Measurements from ENCODE around the gene TRPV4. TPM values are rescaled to one million over a fixed set of nuclear protein-coding genes. Genes with fewer than 3 reads are reported as not detected.
"Not testable (repeated sequence)": the region's sequence is repeated elsewhere in the genome, so short reads cannot be mapped to it uniquely, and the experiment has no call there.

TRPV4 gene
- total RNA-seq, 1 donor from 2014 or later = 1.8 TPM

GRCh38 chr12:109860977-109861376 is 27.8 kb upstream of the TRPV4 start:
- DNase-seq (ENCODE audit: low read depth in 2 of 2) = no peak

- DNase-seq (ENCODE audit: low read depth in 2 of 2) = no peak
These were observed 25.6 kb upstream of the TRPV4 start for GRCh38 chr12:109858764-109859163.

DNA sequence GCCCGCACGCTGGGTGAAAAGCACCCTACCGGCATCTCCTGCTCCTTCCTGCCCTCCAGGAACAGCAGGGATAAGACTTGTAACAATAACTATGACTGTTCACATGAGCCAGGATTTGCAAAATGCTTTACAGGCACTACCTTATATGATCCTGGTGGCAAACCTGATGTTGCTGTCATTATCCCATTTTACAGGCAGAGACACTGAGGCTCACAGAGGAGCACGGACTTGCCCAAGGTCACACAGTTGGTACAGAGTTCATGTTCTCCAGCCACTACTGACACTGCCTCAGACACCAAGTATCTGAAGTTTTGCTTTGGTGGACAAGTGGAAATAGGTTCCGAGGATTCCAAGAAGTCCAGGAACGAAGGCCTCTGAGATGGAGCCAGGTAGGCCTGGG is 24.5 kb upstream of the TRPV4 start:
- DNase-seq (ENCODE audit: low read depth in 2 of 2) = no peak

DNA sequence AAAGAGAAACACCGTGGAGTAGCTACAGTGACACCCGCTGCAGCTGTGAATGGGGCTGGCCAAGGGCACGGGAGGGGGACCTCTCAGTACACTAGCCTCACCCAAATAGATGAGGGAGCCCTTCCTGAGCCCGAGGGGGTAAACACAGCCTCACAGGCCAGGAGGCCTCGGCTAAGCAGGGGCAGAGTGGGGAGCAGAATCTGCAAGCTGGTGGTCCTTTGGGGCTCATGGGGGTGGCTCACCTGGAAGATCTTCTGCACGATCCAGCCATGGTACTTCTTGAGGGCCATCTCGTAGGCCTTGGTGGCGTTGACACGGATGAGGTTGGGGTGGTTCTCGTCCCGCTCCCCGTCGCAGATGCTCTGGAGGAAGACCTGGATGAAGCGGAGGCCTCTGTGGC is 22.2 kb upstream of the TRPV4 start:
- DNase-seq (ENCODE audit: low read depth in 2 of 2) = no peak

DNA sequence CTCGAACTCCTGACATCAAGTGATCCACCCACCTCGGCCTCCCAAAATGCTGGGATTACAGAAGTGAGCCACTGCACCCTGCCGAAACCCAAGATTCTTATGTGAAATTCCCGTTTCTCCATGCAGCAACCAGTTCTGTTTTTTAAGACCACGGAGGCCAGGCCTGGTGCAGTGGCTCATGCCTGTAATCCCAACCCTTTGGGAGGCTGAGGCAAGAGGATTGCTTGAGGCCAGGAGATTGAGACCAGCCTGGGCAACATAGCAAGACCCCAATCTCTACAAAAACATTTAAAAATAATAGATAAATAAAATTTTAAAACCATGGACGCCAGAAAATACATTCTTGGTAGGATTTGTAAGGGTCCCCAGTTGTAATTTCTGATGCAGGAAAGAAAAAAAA is 17.3 kb upstream of the TRPV4 start:
- DNase-seq (ENCODE audit: low read depth in 2 of 2) = not testable (repeated sequence)

DNA sequence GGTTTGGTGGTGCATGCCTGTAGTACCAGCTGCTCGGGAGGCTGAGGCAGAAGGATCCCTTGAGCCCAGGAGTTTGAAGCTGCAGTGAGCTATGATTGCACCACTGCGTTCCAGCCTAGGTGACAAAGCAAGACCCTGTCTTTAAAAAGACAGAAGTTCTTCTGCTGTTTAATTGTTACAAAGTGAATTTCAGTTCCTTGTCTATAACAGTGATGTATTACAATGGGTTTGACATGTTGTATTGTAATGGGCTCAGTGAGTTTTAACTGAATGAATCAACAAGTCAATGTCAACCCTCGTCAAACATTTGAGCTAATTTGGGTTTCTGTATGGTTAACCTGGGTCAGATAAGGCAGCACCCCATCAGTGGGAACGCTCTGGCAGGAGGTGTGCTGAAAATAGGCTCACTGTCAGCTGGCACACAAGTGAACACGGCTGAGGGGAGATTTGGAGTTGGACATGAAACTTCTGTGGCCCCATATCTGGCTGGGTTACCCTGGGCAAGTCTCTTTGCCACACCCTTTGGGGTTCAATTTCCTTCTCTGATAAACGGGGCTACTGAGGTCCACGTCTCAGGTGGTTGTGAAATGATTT is 14.0 kb upstream of the TRPV4 start:
- DNase-seq (ENCODE audit: low read depth in 2 of 2) = no peak

DNA sequence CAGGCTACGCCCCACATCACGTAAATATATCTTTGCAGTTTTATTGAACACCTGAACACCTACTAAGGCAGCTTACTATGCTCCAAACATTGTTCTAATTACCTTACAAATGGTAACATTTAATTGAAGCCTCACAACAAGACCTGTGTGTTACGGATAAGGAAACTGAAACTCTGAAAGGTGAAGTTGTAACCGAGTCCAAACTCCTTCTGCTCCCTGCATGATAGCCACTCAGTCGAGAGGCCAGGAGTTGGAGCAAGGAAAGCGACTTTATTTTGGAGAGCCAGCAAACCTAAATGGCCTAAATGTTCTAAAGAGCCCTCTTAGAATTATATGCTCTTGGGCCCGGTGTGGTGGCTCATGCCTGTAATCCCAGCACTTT is 12.6 kb upstream of the TRPV4 start:
- DNase-seq (ENCODE audit: low read depth in 2 of 2) = no peak

- peak; percentile 80 to 86 for DNase-seq (ENCODE audit: low read depth in 2 of 2)
These were observed 12.0 kb upstream of the TRPV4 start for GRCh38 chr12:109844983-109845823.

GRCh38 chr12:109844091-109844490 is 10.9 kb upstream of the TRPV4 start:
- DNase-seq (ENCODE audit: low read depth in 2 of 2) = no peak

GRCh38 chr12:109842021-109842420 is 8.8 kb upstream of the TRPV4 start:
- no peak for DNase-seq (ENCODE audit: low read depth in 2 of 2)

GRCh38 chr12:109841356-109841755 is 8.2 kb upstream of the TRPV4 start:
- DNase-seq (ENCODE audit: low read depth in 2 of 2) = no peak

DNA sequence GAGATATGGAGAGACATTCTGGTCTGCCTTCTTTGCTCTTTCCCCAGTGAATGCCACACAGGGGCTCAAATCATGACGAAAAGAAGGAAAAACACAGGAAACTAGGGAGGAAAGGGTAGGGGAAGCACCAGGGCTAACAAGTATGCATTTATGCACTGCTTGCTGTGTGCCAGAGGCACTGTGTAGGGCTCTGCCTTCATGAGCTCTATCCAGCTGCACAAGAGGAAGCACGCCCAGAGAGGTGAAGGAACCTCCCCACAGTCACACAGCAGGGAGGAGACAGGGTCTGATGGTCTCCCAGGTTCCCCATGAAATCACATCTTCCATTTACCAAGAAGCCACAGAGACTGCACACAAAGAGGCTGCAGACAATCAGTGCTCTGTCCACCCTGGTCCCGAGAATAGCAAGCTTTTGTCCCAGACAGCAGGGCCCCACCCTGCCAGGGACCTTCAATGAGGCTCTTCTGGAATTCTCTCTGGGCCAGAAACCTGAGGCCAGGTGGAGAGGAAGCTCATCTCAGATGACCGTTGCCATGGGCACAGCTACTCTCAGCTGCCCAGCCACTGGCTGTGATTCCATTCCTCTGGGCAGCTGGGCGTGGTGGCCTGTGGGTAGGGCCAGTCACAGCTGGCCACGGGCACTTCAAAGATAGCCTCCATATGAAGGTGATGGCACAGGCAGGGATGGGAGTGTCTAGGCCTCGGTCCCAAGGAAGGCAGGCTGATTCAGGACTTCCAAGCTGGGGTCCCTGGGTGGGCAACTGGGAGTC is 7.3 kb upstream of the TRPV4 start:
- no peak for DNase-seq (ENCODE audit: low read depth in 2 of 2)

DNA sequence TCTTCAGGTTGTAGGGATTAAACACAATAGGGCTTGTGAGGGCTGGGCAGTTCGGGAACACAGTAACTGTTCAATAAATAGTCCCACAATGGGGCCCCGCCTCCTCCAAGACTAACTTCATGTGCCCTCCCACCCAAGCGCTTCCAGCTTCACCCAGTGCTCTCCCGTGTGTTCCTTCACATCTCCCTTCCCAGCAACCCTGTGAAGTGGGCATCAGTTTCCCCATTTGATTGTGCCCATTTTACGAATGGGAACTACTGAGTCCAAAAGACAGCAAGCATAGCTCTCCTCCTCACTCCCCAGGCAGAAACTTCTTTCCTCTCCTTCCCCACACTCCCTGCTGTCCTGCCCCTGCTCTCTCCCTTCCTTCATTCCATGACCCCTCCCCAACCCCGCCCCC is 6.2 kb upstream of the TRPV4 start:
- no peak for DNase-seq (ENCODE audit: low read depth in 2 of 2)

DNA sequence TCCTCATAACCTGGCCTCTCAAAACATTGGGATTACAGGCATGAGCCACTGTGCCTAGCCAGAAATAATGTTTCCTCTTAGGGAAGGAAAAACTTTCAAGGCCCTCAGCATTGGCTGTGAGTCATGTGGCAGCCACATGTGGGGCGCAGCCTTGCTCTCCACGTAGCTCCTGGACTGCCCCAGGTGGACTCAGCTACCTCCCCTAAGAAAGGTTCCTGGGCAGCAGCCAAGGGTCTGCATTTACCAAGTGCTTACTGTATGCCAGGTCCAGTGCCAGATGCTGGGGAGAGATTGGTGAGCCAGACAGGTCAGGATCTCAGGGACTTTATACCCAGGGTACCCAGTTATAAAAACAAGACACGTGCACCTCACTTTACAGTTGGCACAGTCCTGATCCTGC is 3.7 kb upstream of the TRPV4 start:
- DNase-seq (ENCODE audit: low read depth in 2 of 2) = peak in 1 of 2 donors; percentile 21

DNA sequence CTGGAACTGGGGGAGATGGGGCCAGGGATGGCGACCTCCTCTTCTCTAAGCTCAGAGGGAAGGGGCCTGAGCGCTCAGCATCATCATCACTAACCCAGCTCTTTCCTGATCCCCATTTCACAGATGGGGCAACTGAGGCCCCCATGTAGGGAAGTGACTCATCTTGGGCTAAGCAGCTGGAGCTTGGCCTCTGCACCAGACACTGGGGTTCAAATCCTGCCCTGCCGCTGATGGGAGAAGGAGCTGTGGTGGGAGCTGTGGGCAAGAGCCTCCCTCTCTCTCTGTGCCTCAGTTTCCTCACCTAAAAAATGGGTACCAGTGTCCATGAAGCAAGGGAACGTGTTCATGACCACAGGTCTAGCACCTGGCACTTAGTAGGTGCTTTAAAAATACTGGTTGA is 2.6 kb upstream of the TRPV4 start:
- DNase-seq (ENCODE audit: low read depth in 2 of 2) = no peak

DNA sequence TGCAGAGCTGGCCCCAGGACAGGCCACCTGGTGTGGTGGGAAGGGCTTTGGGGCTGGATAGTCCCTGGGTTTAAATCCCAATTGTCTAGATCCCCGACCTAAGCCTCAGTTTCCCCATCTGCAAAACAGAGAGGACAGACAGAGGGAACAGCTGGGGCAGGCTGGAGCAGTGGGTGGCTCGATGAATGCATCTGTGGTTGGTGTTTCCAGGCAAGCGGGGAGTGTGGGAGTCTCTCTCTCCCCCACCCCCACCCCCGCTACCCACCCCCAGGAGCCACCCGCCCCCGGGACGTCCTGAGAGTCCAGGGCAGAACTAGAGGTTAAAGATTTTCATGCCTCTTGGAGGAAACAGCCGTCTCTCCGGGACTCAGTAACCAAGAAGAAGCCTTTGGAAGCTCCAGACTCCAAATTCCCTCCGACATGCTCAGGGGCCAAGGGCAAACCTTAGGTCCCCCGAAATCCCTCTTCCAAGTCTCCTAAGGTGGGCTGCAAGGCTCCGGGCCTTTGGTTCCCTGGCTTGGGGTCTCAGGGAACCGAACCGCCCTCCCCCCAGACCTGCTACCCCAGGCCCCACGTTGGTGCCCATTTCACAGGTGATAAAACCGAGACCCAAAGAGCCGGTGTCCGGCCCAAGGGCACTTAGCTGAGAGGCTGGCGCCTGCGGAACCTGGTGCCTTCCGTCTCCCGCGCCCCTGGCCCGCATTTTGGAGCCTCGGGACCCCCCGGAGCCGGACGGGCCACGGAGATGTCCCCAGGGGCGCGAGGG is 474 bp downstream of the TRPV4 start:
- no peak for DNase-seq (ENCODE audit: low read depth in 2 of 2)

GRCh38 chr12:109831929-109832328 is 1.3 kb downstream of the TRPV4 start:
- no peak for DNase-seq (ENCODE audit: low read depth in 2 of 2)

DNA sequence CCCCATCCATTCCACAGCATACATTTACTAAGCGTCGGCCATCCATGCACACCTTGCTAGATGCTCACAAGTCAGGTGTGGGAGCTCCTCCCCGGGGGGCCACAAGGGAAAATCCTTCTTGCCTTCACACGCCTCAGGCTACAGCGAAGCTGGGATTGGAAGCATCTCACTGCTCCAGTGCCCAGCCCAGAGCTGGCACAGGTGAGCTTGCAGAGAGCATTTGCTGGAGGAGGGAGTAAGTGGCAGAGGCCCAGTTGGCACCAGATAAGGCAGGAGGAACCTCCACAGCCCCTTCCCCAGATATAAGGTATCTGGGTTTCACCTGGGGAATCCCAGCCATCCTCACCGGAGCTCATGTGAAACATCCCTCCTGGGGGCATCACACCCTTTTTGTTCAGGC is 1.8 kb downstream of the TRPV4 start:
- DNase-seq (ENCODE audit: low read depth in 2 of 2) = no peak

DNA sequence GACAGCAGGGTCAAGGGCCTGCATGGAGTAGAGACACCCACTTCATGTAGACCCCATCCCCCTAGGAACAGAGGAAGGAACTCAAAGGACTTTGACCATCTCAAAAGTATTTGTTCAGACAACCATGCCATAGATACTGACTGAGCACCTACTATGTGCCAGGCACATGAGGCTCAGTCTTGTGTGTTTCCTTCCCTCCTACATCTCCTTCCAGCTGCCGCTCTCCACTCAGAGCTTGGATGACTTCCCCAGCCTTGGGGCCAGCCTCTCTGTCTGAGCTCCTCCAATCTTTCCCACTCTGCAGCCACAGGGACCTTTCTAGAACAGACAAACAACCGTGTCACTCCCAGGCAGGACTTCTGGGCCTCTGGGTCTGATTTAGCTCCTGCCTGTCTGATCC is 2.5 kb downstream of the TRPV4 start:
- no peak for DNase-seq (ENCODE audit: low read depth in 2 of 2)

GRCh38 chr12:109830267-109830666 is 2.9 kb downstream of the TRPV4 start:
- DNase-seq (ENCODE audit: low read depth in 2 of 2) = no peak

GRCh38 chr12:109829667-109830066 is 3.5 kb downstream of the TRPV4 start:
- no peak for DNase-seq (ENCODE audit: low read depth in 2 of 2)
